ENCODE results near the gene PLPP6. TPM values are rescaled to one million over a fixed set of nuclear protein-coding genes. Genes with fewer than 3 reads are reported as not detected.
A peak's percentile ranks its signal among the peaks of the same experiment; 100 is the strongest.

Gene PLPP6
- total and polyA plus RNA-seq, 7 donors: 0.53 to 3.1 (median 1.7) TPM

DNA sequence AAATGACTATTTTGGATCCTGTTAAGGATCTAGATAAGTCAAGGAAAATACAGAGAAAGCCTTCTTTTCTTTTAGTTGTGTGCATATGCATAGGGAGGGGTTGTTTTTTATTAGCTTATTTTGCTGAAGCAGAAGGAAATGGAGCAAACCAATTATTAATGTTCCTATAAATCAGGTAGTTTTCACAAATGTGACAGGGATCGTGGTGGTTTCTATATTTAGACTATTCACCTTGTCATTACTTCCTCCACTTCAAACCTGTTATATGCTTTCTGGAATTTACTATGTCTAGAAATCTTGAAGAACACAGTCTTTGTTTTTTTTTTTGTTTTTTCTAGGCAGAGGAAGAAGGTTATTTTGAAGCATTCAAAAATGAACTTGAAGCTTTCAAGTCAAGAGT, 39.4 kb downstream of the PLPP6 start:
- peaks cover 3 to 98% of the 10 kb centered on the region in 2 donors for H3K36me3 ChIP-seq (ENCODE audit: insufficient read depth in 1 of 2, low read depth in 1 of 2)
- DNase-seq: no peak
- TF ChIP-seq CTCF (IDR thresholded peaks at IDR 0.05): no peak
- intact Hi-C loops (cut with DNase I): no loop called here
- ATAC-seq: no peak
- H3K27ac ChIP-seq: no peak overlapping the region
- H3K9me3 ChIP-seq: no peaks in the 10 kb centered on the region
- 15 to 20% (median 19%) methylated on average over 1 of the region's 1 CpG for WGBS, 3 donors
- no peaks in the 10 kb centered on the region for H3K4me1 ChIP-seq
- H3K27me3 ChIP-seq (ENCODE audit: insufficient read depth in 3 of 3, low read length in 2 of 3): no peaks in the 10 kb centered on the region
- no peak overlapping the region for H3K4me3 ChIP-seq

GRCh38 chr9:4704129-4704528, 42.0 kb downstream of the PLPP6 start:
- WGBS, 3 donors: 92 to 98% (median 93%) methylated on average over 2 of the region's 2 CpGs
- ATAC-seq (no peak), DNase-seq (no peak)
- H3K9me3 ChIP-seq: no peaks in the 10 kb centered on the region
- no peaks in the 10 kb centered on the region for H3K27me3 ChIP-seq (ENCODE audit: insufficient read depth in 3 of 3, low read length in 2 of 3)
- H3K27ac ChIP-seq: no peak overlapping the region
- H3K4me1 ChIP-seq: no peaks in the 10 kb centered on the region
- peaks cover 3 to 97% of the 10 kb centered on the region in 2 donors for H3K36me3 ChIP-seq (ENCODE audit: insufficient read depth in 1 of 2, low read depth in 1 of 2)
- no peak overlapping the region for H3K4me3 ChIP-seq
- intact Hi-C loops (cut with DNase I): no loop called here
- no peak for TF ChIP-seq CTCF (IDR thresholded peaks at IDR 0.05)

DNA sequence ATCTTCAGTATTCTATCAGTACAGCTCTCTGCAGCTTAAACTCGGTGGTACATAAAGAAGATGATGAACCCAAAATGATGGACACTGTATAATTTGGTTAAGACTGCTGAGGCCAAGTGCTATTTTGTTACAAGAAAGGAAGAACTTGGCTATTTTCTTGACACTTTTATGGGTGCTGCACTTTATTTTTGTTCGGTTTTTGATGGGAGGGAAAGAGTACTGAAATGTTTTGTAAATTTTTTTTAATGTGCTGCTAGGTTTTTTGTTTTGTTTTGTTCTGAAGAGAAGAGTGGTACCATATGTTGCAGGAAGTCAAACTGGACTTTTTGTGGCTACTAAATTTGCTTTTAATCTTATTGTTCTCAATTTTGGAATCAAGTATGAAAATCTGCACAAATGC, 43.9 kb downstream of the PLPP6 start:
- DNase-seq (no peak), ATAC-seq (no peak)
- H3K4me3 ChIP-seq: no peak overlapping the region
- no peak overlapping the region for H3K27ac ChIP-seq
- H3K9me3 ChIP-seq: no peaks in the 10 kb centered on the region
- WGBS, 3 donors: 62 to 80% (median 63%) methylated on average over 2 of the region's 2 CpGs
- intact Hi-C loops (cut with DNase I): no loop called here
- H3K4me1 ChIP-seq: no peaks in the 10 kb centered on the region
- TF ChIP-seq CTCF (IDR thresholded peaks at IDR 0.05): no peak
- H3K27me3 ChIP-seq (ENCODE audit: insufficient read depth in 3 of 3, low read length in 2 of 3): no peaks in the 10 kb centered on the region
- H3K36me3 ChIP-seq (ENCODE audit: insufficient read depth in 1 of 2, low read depth in 1 of 2): peaks cover 3 to 95% of the 10 kb centered on the region in 2 donors

DNA sequence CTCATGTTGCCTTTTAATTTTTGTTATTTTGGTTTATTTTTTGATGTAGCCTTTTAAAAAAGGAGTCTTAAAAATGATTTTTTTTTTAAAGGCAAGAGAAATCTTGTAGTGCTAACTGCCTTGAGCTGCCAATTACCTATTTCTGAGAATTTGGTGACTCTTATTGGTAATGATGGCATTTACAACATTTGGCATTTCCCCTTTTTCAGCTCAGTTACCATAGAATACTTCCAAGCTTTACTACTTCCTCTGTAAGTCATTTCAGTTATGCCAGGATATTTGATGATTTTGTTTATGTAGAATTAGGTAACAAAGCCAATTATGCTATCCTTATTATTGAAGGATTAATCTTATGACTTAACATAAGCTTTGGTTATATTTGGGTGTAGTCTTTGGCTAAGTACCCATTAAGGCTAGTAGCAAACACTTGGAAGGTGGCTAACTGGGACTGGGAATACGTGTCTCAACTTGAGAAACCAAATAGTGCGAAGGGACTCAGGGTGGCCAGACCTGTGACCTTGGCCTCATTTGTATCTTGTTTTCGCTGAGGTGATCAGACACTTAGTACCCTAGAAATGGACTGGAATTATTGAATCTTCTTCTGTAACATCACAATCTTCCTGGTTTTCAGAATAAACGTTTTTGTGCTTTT, 45.0 kb downstream of the PLPP6 start:
- Histone ChIP-seq H3K36me3 (ENCODE audit: insufficient read depth in 1 of 2, low read depth in 1 of 2) (peaks cover 3 to 94% of the 10 kb centered on the region in 2 donors), H3K4me1 (no peaks in the 10 kb centered on the region), H3K27me3 (ENCODE audit: insufficient read depth in 3 of 3, low read length in 2 of 3) (no peaks in the 10 kb centered on the region), H3K4me3 (no peak overlapping the region), H3K27ac (no peak overlapping the region), H3K9me3 (no peaks in the 10 kb centered on the region)
- DNase-seq (no peak), ATAC-seq (peak in 3 of 4 donors; percentile 50 to 64 (median 53))
- intact Hi-C loops (cut with DNase I): no loop called here
- TF ChIP-seq CTCF (IDR thresholded peaks at IDR 0.05): no peak
- 50 to 57% (median 55%) methylated on average over 4 of the region's 4 CpGs for WGBS, 3 donors

GRCh38 chr9:4709380-4709779, 47.3 kb downstream of the PLPP6 start:
- intact Hi-C loops (cut with DNase I): no loop called here
- no peak overlapping the region for H3K27ac ChIP-seq
- peaks cover 5% of the 10 kb centered on the region for H3K4me1 ChIP-seq
- no peak for DNase-seq
- H3K4me3 ChIP-seq: no peak overlapping the region
- ATAC-seq: no peak
- peaks cover 0 to 88% of the 10 kb centered on the region in 2 donors for H3K36me3 ChIP-seq (ENCODE audit: insufficient read depth in 1 of 2, low read depth in 1 of 2)
- no peak for TF ChIP-seq CTCF (IDR thresholded peaks at IDR 0.05)
- H3K9me3 ChIP-seq: no peaks in the 10 kb centered on the region
- no peaks in the 10 kb centered on the region for H3K27me3 ChIP-seq (ENCODE audit: insufficient read depth in 3 of 3, low read length in 2 of 3)

Measured in psoas muscle (tissue), 8 donors.